AG04449 (cell line): ENCODE data around the gene NHS.

Experiments used
- CTCF ChIA-PET: fragments of 350-600 bp; formaldehyde crosslinking; extraction: SDS; loops from one replicate; lab custom pipeline; 2021; ENCODE audit warnings: antibody characterized with exemption; lab: Yijun Ruan, JAX
- POLR2A ChIA-PET: fragments of 400-600, 350-600 bp; formaldehyde crosslinking; extraction: SDS; loops from one replicate; lab custom pipeline; 2020; ENCODE audit warnings: antibody characterized with exemption, inconsistent platforms; lab: Yijun Ruan, JAX
- DNase-seq: peaks from one replicate; pipeline ENCODE4 v3.0.0-alpha.2; 2010; ENCODE audit warnings: low read depth, low spot score
- H3K4me3 ChIP-seq: 2 replicates; pipeline ENCODE4 v1.5.1; 2011; ENCODE audit warnings: low read depth, mild to moderate bottlenecking, control low read depth, low read length
- CTCF ChIP-seq: IDR thresholded peaks from one replicate; pipeline ENCODE4 v1.5.1; 2011; ENCODE audit warnings: mild to moderate bottlenecking, moderate library complexity, low read length, control low read depth, inconsistent platforms; ENCODE audit not compliant: insufficient read depth; ENCODE audit errors: missing control alignments

The NHS gene

GRCh38 chrX:17603196-17603595, 228.2 kb downstream of the NHS start:
- TF ChIP-seq CTCF, result no peak
- ChIA-PET CTCF (no interaction called here), POLR2A (no interaction called here)
- no peak for DNase-seq
- no peak overlapping the region for H3K4me3 ChIP-seq

- POLR2A ChIA-PET, result interaction anchor here (0.6 kb wide), 1 partner anchor 195 kb away, joined by 4 read pairs; no protein-coding TSS in a partner anchor
- TF ChIP-seq CTCF, result no peak
- no peak for DNase-seq
- no peak overlapping the region for H3K4me3 ChIP-seq
- CTCF ChIA-PET, result no interaction called here
Observed at GRCh38 chrX:17605676-17606075, 230.7 kb downstream of the NHS start.

- DNase-seq, result no peak
- TF ChIP-seq CTCF, result no peak
- POLR2A ChIA-PET, result interaction anchor here (0.7 kb wide), 1 partner anchor 22 kb away, joined by 3 read pairs; no protein-coding TSS in a partner anchor
- CTCF ChIA-PET, result no interaction called here
- no peak overlapping the region for H3K4me3 ChIP-seq
Observed at GRCh38 chrX:17606231-17606630, 231.2 kb downstream of the NHS start.

- TF ChIP-seq CTCF, result no peak
- no peak for DNase-seq
Observed at GRCh38 chrX:17608888-17609287, 233.9 kb downstream of the NHS start.

GRCh38 chrX:17610788-17611187, 235.8 kb downstream of the NHS start:
- POLR2A ChIA-PET, result no interaction called here
- CTCF ChIA-PET, result no interaction called here
- H3K4me3 ChIP-seq, result no peak overlapping the region
- no peak for TF ChIP-seq CTCF
- DNase-seq, result no peak

More at GRCh38 chrX:17608888-17609287, 233.9 kb downstream of the NHS start:
- no peak overlapping the region for H3K4me3 ChIP-seq
- POLR2A ChIA-PET, result no interaction called here
- CTCF ChIA-PET, result interaction anchor here (1.3 kb wide), 1 partner anchor 17 kb away, joined by 4 read pairs; no protein-coding TSS in a partner anchor

- H3K4me3 ChIP-seq, result no peak overlapping the region
- CTCF ChIA-PET, result no interaction called here
- POLR2A ChIA-PET, result no interaction called here
- no peak for TF ChIP-seq CTCF
- DNase-seq, result no peak
Observed at GRCh38 chrX:17613979-17614588, 239.1 kb downstream of the NHS start.
